Heart right ventricle (tissue), 16 donors: ENCODE data around the gene TLR1. TPM values are rescaled to one million over a fixed set of nuclear protein-coding genes. Genes with fewer than 3 reads are reported as not detected.

Source experiments
- ATAC-seq, 8 donors: fragments of 200-7000 bp; cut with Tn5 transposase; one replicate each; pipeline ENCODE4 v1.9.1; 2020; ENCODE audit warnings: mild to moderate bottlenecking in 8 of 8, moderate library complexity in 8 of 8, moderate number of reproducible peaks in 1 of 8
- DNase-seq, 2 donors: peaks; one replicate each; pipeline ENCODE4 v3.0.0-alpha.2; 2020
- H3K27ac ChIP-seq, 10 donors: fragments of 200-600 bp; sonication (generic) in 2 of 10; one replicate each; pipeline versions ENCODE4 v1.5.0 to v1.8.0; 2020 to 2022; ENCODE audit warnings: mild to moderate bottlenecking in 3 of 10
- H3K27me3 ChIP-seq, 7 donors: fragments of 200-600 bp; one replicate each; pipeline ENCODE4 v1.8.0; 2021 to 2022; ENCODE audit warnings: mild to moderate bottlenecking in 2 of 7
- H3K36me3 ChIP-seq, 9 donors: fragments of 200-600 bp; sonication (generic) in 1 of 9; one replicate each; pipeline versions ENCODE4 v1.5.0 to v1.8.0; 2020 to 2022; ENCODE audit warnings: mild to moderate bottlenecking in 2 of 9
- H3K4me1 ChIP-seq, 9 donors: fragments of 200-600 bp; sonication (generic) in 1 of 9; one replicate each; pipeline versions ENCODE4 v1.5.0 to v1.8.0; 2020 to 2022; ENCODE audit warnings: mild to moderate bottlenecking in 4 of 9
- H3K4me3 ChIP-seq, 10 donors: fragments of 200-600 bp; sonication (generic) in 2 of 10; one replicate each; pipeline versions ENCODE4 v1.5.0 to v1.8.0; 2020 to 2022; ENCODE audit warnings: mild to moderate bottlenecking in 7 of 10, moderate library complexity in 2 of 10
- H3K9me3 ChIP-seq, 11 donors: fragments of 200-600 bp in 10 of 11; sonication (generic) in 2 of 11; one replicate each; pipeline versions ENCODE4 v1.5.0 to v1.8.0; 2013 to 2022; ENCODE audit warnings: mild to moderate bottlenecking in 2 of 11, control low read depth in 1 of 11, moderate library complexity in 1 of 11
- CTCF ChIP-seq, 9 donors: fragments of 200-600 bp; sonication (generic) in 2 of 9; IDR thresholded peaks; one replicate each; pipeline versions ENCODE4 v1.5.0 to v1.8.0; 2021 to 2022; ENCODE audit warnings: antibody characterized with exemption in 9 of 9, mild to moderate bottlenecking in 5 of 9, moderate library complexity in 1 of 9
- WGBS, 2 donors: extraction: QIAGEN DNeasy Blood & Tissue Kit; methylation state at CpG; one replicate each; pipeline ENCODE4 v1.1.7; 2013; ENCODE audit warnings: inconsistent platforms in 1 of 2; 5-methylcytosine and 5-hydroxymethylcytosine counted together
- intact Hi-C, 10 donors: fragments of 100-400 bp; cut with DNase I; formaldehyde crosslinking; loops; one replicate each; pipeline versions ENCODE4 v1.11.1 to v1.14.2; 2022
- polyA plus RNA-seq, 2 donors: library from polyadenylated mRNA; stranded (reverse); fragments of 200-250 nt; gene quantifications; one replicate each; pipeline ENCODE4 v1.2.3, GENCODE V29; 2013
- total RNA-seq, 10 donors: library from RNA; stranded (reverse); fragmentation: NEBNext Ultra II Directional in 3 of 10; extraction: Animal tissue kit (Norgen Biotek cat#: 25700) in 3 of 10; gene quantifications; one replicate each; pipeline versions ENCODE4 v1.2.1 to v1.2.4, GENCODE V29; 2021 to 2023
- donor health status: Arrhythmogenic right ventricular cardiomyopathy.
- donor health status: ischemic (EF 13 %, LVEDD 7.1; RV severe dilation, severe dysfunction).
- donor health status: healthy with polysubstance abuse.
- donor health status: DM: no; HTN: yes; CAD: no.
- donor health status: DM: no; HTN: no; CAD: no.
- donor health status: ischemic (EF 25% LVEDD 6.9; RV normal size, moderate dysfunction).
- donor health status: ischemic (EF 25% LVEDD 5.7; RV mildly dilated, moderate dysfunction).
- donor health status: healthy.
- donor health status: DM: yes; HTN: yes; CAD: no.
- donor health status: Ischemic cardiomyopathy.
- donor health status: ischemic (EF 35%, LVEDD 5.7; RV mildly dilated, moderate dysfunction).
- donor health status: nonischemic (EF 11% LVEDD 7.7; RV severe dilation, severe dysfunction).
- donor health status: DM: yes; HTN: yes; CAD: no.
- donor health status: PGD.
- donor health status: ischemic (EF 29% LVEDD 5.4; RV normal size, mild dysfunction).
- donor health status: nonischemic (EF 23%, LVEDD 6.1; RV moderate dilation, normal function).

Gene TLR1
- total and polyA plus RNA-seq, 12 donors, result 0.49 to 14.0 (median 2.8) TPM

GRCh38 chr4:38837849-38838248 is 33.3 kb upstream of the TLR1 start:
- ATAC-seq (no peak), DNase-seq (no peak)
- WGBS, 2 donors, result 49 to 50% methylated on average over 2 of the region's 2 CpGs
- no peaks in the 10 kb centered on the region for H3K36me3 ChIP-seq
- peaks cover 0 to 45% (median 21%) of the 10 kb centered on the region in 11 donors for H3K9me3 ChIP-seq
- peaks cover 0 to 15% (median 0%) of the 10 kb centered on the region in 9 donors for H3K4me1 ChIP-seq
- intact Hi-C loops, result no loop called here
- H3K27ac ChIP-seq, result no peak overlapping the region
- H3K27me3 ChIP-seq, result no peaks in the 10 kb centered on the region
- no peak overlapping the region for H3K4me3 ChIP-seq
- TF ChIP-seq CTCF (IDR thresholded peaks at IDR 0.05), result no peak

GRCh38 chr4:38837334-38837733 is 32.7 kb upstream of the TLR1 start:
- Histone ChIP-seq H3K27ac (no peak overlapping the region), H3K36me3 (no peaks in the 10 kb centered on the region), H3K27me3 (no peaks in the 10 kb centered on the region), H3K4me1 (peaks cover 0 to 17% (median 0%) of the 10 kb centered on the region in 9 donors), H3K4me3 (no peak overlapping the region), H3K9me3 (peaks cover 0 to 45% (median 21%) of the 10 kb centered on the region in 11 donors)
- no peak for TF ChIP-seq CTCF (IDR thresholded peaks at IDR 0.05)
- intact Hi-C loops, result no loop called here
- no peak for ATAC-seq
- no peak for DNase-seq

DNA sequence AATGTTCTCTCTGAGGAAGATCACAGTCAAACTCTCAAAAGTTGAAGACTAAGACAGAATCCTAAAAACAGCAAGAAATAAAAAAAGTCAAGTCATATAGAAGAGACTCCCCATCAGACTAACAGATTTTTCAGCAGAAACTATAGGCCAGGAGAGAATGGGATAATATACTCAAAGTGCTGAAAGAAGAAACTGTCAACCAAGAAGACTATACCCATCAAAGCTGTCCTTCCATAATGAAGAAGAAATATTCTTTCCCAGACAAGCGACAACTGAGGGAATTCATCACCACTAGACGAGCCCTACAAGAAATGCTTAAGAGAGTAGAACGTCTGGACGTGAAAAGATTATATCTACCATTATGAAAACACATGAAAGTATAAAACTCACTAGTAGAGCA is 30.0 kb upstream of the TLR1 start:
- intact Hi-C loops, result no loop called here
- no peaks in the 10 kb centered on the region for H3K27me3 ChIP-seq
- peaks cover 0 to 45% (median 21%) of the 10 kb centered on the region in 11 donors for H3K9me3 ChIP-seq
- no peak overlapping the region for H3K4me3 ChIP-seq
- ATAC-seq, result no peak
- no peak for DNase-seq
- WGBS, 2 donors, result 88 to 93% methylated on average over 4 of the region's 4 CpGs
- no peak for TF ChIP-seq CTCF (IDR thresholded peaks at IDR 0.05)
- H3K4me1 ChIP-seq, result peaks cover 0 to 21% (median 0%) of the 10 kb centered on the region in 9 donors
- no peaks in the 10 kb centered on the region for H3K36me3 ChIP-seq
- H3K27ac ChIP-seq, result no peak overlapping the region

DNA sequence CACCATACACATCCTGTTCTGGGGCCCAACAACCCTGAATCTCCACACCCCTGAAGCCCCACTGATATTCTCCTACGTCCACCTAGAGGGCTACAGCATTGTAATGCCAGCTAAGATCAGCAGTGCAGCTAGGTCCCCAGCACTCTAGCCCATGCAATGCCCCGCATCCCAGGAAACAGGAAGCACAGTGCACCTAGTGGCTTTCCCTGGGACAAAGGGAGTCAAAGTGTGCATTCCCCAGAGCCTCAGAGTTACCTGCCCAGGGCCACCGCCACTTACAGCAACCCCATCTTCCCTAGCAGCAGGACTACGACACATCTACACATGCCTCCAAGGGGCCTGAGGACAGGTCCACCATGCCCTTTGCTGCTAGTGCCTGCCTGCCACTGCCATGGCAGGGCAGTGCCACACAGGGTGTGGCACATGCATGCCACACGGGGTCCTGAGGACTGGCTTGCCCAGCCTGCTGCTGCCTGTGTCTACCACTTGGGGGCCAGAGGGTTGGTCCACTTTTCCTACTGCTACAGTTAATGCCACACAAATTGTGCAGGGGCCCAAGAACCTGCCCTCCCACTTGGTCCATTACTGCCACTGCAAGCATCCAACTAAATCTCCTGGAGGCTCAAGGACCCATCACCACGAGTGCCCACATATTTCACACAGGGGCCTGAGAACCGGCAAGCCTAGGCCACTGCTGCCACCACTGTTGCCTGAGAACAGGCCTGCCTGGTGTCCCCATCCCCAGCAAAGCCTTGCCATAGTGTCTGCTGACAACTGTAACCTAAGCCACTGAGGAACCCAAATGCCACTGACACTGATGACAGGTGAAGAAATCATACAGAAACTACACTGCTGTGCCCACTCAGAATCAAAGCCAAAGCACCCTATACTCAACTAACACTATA is 28.3 kb upstream of the TLR1 start:
- no peak for ATAC-seq
- DNase-seq, result no peak
- H3K27me3 ChIP-seq, result no peaks in the 10 kb centered on the region
- H3K9me3 ChIP-seq, result peaks cover 0 to 42% (median 21%) of the 10 kb centered on the region in 11 donors
- peaks cover 0 to 14% (median 0%) of the 10 kb centered on the region in 9 donors for H3K4me1 ChIP-seq
- H3K4me3 ChIP-seq, result no peak overlapping the region
- H3K27ac ChIP-seq, result no peak overlapping the region
- no peak for TF ChIP-seq CTCF (IDR thresholded peaks at IDR 0.05)
- intact Hi-C loops, result no loop called here
- H3K36me3 ChIP-seq, result peaks cover 0 to 5% (median 0%) of the 10 kb centered on the region in 9 donors
- 87% methylated on average over 7 of the region's 7 CpGs for WGBS, 2 donors
